Right lung (tissue), 5 donors: Measurements from ENCODE around the gene ZFP64. TPM values are rescaled to one million over a fixed set of nuclear protein-coding genes. Genes with fewer than 3 reads are reported as not detected.
"Not testable (repeated sequence)": the region's sequence is repeated elsewhere in the genome, so short reads cannot be mapped to it uniquely, and the experiment has no call there.

Experiments
- DNase-seq, 2 donors: peaks; one replicate each; pipeline ENCODE4 v3.0.0-alpha.2; 2013
- polyA plus RNA-seq, 5 donors: library from polyadenylated mRNA; unstranded; fragments of 120-200 nt; gene quantifications; one replicate each; pipeline versions ENCODE4 v1.2.1 to v1.2.3, GENCODE V29; 2013; ENCODE audit warnings: inconsistent platforms in 1 of 5, low replicate concordance in 1 of 5; ENCODE audit not compliant: insufficient read length in 5 of 5, insufficient read depth in 1 of 5

Gene ZFP64
- polyA plus RNA-seq, 5 donors, result 18.2 to 21.6 (median 19.3) TPM

DNA sequence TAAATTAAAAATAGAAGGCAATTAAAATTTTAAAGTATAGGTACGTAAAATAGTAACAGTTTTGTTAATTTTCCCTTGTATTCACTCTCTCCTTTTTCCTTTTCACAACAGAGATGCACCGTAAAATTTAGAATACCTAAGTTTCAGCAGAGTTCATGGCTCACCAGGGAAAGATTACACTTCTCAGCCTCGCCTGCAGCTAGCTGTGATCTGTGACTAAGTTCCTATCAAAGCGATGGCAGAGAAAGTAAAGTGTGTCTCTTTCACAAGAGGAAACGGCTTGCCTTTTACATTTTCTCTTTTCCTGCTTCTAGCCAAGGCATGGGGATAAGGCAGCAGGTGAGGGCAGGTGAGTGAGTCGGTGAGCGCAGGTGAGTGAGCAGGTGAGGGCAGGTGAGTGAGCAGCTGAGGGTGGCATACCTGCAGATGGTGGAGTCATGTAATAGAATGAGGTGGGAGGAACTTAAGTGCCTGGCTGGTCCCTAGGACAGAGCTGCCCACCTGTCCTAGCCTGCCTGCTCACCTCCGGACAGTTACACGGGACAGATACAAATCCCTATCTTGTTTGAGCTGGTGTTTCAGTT, 30.9 kb downstream of the ZFP64 start:
- DNase-seq, result no peak

DNA sequence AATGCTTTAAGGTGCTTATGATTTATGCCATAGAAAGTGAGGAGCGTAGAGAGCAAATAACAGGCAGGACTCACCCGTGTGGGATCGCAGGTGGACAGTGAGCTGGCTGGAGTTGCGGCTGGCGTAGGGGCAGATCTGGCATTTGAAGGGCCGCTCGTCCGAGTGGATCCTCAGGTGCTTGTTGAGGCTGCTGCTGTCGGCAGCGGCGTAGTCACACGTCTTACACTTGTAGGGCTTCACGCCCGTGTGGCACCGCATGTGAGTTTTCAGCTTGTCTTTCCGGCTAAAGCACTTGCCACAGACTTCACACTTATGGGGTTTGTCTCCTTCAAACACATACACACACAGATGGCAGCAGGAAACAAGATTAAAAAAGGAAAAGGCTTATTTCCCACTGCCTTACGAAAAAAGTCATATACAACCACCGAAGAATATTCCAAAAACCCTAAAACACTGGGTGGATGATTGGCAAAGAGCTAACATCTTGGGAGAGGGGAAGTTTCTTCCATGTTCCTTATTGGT, 31.5 kb downstream of the ZFP64 start:
- no peak for DNase-seq

DNA sequence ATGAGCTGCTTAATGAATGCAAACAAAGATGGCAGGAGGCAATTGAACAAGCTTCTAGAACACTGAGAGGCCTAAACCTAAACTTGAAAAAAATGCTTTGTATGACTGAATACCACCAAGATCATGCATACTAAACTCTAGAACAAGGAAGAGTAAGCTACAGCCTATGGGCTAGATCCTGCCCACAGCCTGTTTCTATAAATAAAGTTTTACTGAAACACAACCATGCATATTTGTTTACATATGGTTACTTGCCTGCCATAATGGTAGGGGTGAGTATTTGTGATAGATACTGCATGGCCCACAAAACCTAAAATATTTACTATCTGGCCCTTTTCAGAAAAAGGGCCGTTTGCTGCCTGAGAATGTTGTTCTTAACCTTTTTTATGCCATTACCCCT, 37.0 kb downstream of the ZFP64 start:
- no peak for DNase-seq

DNA sequence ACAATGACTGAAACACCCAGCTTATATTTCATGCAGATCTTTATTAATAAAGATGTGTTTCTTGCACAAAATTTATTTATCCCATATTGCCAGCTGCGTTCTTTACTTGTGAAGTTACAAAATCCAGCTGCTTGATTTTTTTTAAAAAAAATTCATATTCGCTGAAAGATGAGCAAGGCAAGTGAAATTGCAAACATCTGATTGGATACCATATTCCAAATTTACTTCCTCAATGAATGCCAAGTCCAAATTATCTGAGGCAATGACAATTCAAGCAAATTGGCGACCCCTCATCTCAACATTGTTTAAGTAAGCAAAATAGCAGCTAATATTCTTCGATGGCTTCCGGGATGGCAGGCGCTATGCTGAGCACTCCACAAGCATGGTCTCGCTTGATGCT, 37.7 kb downstream of the ZFP64 start:
- peak; percentile 85 to 90 for DNase-seq

DNA sequence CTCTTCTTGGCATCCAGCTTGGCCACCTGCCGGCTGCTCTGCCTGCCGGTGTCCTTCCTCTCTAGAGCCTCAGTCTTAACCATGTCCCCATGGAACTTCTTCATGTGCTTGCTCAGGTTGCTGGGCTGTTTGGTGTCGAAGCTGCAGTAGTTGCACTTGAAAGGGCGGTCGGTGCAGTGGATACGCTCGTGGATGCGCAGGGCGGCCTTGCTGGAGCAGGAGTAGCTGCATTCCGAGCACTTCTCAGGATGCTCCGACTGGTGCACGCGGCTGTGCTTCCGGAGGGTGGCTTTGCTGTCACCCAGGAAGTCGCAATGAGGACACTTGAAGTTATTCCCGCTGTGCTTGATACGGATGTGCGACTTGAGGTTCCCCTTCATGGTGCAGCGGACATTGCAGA, 38.7 kb downstream of the ZFP64 start:
- DNase-seq, result peak in 1 of 2 donors; percentile 5

DNA sequence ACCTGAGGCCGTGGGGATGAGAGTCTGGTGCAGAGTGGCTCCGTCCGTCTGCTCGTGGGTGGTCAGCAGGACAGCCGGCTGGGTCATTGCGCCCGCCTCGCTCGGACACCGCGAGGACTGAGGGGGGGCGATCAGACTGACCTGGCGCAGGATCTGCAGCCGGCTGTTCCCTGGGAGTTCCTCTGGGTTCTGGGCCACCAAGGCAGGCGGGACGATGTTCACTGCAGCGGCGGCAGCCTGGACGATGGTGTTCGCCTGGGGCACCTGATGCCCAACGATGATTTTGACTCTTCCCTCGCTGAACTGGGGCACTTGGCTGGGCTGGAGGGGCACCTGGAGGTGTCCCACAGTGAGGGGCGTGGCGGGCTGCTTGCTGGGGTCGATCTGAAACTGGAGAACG, 39.2 kb downstream of the ZFP64 start:
- no peak for DNase-seq

DNA sequence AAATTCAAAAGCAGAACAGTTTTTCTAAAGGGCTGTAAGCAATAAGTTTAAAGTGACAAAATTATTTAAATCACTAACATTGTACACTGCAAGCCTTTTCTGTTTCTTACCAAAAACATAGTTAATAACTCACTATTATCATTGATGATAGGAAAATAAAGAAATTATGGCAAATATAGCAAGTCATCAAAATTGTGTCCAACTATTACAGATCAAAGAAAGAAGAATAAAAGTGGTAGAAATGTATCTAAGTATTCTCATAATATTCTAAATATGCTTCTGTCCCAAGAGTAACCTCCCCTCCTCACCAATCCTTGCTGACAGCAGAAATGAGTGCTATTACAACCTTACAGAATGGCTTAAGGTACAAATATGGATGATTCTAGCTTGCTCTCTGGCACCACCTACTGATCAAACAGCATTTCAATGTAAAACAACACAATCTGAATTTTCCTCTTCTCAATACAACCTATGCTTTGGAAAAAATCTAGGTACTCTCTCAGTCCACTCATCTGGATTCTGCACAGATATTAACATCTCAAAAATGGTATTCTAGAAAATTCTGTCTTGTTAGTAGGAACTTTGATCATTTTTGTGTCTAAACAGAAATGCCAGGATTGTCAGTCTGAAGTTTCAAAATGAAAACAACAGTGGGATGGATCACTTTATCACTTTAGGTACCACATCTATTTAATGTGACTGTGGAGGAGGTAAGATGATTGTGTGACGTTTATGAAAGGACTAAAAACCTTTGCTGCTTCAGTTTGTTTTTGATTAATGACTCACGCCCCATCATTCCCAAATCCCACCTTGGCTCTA, 40.9 kb downstream of the ZFP64 start:
- peak; percentile 25 to 38 for DNase-seq

DNA sequence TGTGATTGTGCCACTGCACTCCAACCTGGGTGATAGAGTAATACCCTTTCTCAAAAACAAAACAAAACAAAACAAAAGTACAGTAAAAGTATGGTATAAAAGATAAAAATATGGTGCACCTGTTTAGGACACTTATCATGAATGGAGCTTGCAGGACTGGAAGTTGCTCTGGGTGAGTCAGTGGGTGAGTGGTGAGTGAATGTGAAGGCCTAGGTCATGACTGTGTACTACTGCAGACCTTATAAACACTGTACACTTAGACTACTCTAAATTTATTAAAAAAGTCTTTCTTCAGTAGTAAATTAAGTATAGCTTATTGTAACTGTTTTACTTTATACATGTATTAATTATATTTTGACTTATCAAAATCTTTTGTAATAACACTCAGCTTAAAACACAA, 46.0 kb downstream of the ZFP64 start:
- DNase-seq, result no peak

DNA sequence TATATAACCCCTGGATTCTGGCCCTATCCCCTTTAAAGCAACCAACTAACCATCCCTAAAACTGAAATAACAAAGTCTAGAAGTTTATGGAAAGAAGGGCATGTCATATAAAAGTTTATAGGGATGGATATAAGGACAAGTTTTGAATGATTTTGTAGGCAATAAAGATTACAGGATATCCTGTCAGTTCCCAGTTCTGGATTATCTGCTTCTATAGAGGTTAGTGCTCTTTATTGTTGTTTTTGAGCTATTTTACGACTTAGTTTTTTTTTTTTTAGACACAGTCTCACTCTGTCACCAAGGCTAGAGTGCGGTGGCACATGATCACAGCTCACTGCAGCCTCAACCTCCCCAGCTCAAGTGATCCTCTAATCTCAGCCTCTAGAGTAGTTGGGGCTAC, 48.3 kb downstream of the ZFP64 start:
- no peak for DNase-seq

DNA sequence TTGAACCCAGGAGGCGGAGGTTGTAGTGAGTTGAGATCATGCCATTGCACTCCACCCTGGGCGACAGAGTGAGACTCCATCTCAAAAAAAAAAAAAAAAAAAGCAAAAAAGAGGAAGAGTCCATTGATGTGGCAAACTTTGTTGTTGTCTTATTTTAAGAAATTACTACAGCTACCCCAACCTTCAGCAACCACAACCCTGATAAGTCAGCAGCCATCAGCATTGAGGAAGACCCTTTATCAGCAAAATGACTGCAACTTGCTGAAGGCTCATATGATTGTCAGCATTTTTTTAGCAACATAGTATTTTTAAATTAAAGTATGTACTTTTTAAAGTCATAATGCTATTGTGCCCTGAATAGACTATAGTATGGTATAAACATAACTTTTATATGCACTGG, 48.8 kb downstream of the ZFP64 start:
- no peak for DNase-seq

DNA sequence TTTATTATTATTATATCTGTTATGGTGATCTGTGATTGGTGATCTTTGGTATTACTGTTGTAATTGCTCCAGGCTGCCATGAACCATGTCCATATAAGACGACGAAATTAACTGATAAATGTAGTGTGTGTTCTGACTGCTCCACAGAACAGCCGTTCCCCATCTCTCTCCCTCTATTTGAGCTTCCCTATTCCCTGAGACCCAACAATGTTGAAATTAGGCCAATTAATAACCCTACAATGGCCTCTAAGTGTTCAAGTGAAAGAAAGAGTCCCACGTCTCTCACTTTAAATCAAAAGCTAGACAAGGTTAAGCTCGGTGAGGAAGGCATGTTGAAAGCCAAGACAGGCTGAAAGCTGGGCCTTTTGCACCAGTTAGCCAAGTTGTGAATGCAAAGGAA, 51.6 kb downstream of the ZFP64 start:
- peak; percentile 23 to 41 for DNase-seq

DNA sequence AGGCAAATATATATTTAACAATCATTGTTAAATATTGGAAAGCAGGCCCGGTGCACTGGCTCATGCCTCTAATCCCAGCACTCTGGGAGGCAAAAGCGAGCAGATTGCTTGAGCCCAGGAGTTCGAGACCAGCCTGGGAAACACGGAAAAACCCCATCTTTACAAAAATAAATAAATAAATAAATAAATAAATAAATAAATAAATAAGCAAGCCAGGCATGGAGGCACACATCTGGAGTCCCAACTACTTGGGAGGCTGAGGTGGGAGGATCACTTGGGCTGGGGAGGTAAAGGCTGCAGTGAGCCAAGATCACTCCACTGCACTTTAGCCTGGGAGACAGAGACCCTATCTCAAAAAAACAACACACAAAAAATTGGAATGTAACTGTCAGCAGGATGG, 53.7 kb downstream of the ZFP64 start:
- no peak for DNase-seq

DNA sequence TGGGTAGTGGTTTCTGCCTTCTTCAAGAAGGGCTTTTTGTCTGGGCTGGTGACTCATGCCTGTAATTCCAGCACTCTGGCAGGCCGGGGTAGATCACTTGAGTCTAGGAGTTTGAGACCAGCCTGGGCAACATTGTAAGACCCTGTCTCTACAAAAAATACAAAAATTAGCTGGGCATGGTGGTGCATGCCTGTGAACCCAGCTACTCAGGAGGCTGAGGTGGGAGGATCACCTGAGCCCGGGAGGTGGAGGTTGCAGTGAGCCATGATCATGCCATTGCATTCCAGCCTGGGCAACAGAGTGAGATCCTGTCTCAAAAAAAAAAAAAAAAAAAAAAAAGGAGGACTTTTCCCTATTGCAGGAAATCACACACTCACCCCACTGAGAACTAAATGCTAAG, 57.9 kb downstream of the ZFP64 start:
- not testable (repeated sequence) for DNase-seq

DNA sequence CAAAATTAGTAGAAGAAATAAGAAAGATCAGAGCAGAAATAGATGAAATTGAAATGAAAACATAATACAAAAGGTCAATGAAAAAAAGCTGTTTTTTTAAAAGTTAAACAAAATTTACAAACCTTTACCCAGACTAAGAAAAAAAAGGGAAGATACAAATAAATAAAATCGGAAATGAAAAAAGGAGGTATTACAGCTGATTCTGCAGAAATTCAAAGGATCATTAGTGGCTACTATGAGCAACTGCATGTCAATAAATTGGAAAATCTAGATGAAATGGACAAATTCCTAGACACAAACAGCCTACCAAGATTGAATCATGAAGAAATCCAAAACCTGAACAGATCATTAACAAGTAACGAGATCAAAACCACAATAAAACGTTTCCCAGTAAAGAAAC, 59.2 kb downstream of the ZFP64 start:
- DNase-seq, result no peak

DNA sequence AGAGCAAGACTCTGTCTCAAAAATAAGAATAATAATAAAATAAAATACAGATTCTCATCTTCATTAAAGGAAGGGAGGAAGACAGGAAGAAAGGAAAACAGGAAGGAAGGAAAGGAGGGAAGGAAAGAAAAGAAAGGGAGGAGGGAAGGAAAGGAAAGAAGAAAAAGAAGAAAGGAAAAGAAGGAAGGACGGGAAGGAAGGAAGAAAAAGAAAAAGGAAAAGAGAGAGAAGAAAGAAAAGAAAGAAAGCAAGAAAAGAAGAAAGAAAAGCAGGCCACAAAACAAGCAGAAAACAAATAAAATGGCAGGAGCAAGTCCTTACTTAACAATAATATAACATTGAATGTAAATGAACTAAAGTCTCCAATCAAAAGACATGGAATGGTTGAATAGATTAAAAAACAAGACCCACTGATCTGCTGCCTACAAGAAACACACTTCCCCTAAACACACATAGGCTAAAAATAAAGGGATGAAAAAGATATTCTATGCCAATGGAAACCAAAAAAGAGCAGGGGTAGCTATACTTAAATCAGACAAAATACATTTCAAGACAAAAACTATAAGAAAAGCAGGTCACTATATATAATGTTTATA, 60.4 kb downstream of the ZFP64 start:
- DNase-seq, result no peak

DNA sequence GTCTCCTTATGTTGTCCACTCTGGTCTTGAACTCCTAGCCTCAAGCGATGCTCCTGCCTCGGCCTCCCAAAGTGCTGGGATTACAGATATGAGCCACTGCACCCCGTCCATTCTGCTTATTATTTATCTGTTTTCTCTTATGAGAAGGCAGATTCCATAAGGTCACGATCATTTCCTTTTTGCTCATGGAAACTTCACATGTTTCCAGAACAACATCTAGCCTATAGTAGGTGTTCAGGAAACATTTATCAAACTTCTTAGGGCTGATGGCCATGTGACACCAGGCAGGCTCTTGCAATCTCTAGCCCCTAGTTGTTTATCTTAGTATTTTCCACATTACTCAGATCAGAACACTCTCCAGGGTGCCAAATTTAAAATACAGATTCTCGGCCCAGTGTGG, 61.2 kb downstream of the ZFP64 start:
- no peak for DNase-seq

DNA sequence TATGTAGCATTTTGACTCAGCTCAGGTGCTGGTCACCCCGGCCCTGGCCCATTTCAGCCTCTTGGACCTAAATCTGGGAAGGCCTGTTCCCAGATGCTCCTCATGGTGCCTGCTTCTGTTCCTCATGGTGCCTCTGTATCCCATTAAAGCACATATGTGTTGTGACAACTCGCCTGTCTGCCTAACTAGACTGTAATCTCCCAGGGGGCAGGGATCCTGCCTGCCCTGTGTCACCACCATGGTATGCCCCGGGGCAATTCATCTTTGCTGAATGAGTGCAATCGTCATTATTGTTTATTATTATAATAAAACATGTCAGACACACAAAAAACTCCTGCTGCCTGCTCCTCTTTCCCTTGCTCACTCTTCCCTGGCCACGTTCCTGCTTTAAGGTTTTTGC, 62.0 kb downstream of the ZFP64 start:
- no peak for DNase-seq

DNA sequence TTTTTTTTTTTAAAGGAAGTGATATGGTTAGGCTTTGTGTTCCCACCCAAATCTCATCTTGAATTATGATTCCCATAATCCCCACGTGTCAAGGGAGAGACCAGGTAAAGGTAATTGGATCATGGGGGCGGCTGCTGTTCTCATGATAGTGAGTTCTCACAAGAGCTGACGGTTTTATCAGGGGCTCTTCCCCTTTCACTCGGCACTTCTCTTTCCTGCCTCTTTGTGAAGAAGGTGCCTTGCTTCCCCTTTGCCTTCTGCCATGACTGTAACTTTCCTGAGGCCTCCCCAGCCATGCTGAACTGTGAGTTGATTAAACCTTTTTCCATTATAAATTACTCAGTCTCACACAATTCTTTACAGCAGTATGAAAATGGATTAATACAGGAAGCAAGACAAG, 64.3 kb downstream of the ZFP64 start:
- no peak for DNase-seq

DNA sequence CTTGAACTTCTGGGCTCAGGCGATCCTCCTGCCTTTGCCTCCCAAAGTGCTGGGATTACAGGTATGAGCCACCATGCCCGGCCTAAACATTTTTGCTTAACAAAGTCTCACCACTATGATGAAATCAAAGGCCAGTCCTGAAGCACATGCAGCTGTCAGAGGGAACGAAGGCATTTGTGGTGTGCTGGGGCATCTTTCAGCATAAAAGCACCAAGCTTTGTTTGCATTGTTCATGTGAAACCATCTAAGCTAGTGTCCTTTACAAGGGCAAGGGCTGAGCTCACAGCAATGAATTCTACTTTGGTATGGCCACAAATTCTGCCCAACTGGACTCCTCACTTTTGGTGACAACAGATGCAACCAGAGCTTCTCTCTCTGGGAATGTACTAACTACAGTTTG, 66.8 kb downstream of the ZFP64 start:
- no peak for DNase-seq

DNA sequence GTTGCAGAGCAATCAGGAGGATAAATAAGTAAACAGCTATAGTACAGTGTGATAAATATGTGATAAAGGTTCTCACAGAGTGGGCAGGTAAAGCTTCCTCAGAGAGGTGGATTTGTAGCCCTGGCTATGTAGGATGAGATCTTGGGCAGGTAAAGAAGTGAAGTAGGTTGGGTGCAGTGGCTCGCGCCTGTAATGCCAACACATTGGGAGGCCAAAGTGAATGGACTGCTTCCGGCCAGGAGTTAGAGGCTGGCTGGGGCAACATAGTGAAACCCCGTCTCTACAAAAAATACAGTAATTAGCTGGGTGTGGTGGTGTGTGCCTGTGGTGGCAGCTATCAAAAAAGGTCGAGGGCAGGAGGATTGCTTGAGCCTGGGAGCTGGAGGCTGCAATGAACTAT, 72.9 kb downstream of the ZFP64 start:
- no peak for DNase-seq

DNA sequence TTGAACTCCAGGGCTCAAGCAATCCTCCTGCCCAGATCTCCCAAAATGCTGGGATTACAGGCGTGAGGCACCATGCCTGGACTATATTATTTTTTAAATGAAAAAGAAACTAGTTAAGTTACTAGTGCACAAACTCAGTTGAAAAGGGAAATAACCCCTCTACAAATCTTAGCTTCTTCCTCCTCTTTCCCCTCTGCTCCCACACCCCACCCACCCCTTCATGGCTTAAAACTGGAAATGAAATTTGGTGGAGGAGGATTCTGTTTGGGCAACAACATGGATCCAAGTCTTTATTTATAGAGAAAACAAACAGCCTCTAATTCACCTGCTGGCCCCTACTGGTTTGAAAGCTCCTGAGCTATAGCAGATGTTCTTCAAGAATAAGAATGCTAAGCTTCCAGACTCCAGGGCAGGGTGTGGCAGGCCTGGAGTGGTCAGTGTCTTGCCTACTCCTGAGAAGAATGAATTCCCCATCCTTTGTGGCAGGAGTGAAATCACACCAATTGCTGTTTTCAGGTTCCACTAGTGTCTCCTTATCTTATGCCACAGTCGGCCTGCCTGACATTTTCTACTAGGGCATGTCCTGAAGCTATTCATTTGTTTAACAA, 73.5 kb downstream of the ZFP64 start:
- no peak for DNase-seq

DNA sequence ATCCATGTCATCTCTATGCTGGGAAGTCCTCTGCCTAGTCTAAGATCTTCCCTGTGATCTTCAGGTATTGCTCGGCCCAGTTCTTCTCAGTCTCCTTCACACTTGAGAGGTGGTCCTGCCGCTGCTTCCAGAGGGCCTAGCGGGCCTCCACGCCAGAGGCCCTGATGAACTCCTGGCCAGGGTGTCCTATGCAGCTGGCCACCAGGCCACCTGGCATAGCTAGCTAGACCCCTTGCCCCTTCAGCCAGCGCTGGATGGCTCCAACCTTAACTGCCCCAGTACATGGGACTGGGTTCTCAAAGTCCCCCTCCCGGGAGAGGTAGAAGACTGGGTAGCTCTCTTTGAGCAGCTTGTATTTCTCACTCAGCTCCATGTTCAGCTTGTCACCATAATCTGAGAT, 81.1 kb downstream of the ZFP64 start:
- no peak for DNase-seq
